ENCODE data around the gene BCAP29.

Gene BCAP29

GRCh38 chr7:107584716-107585115, 4.7 kb downstream of the BCAP29 start:
- DNase-seq: no peak

GRCh38 chr7:107588529-107589130, 8.6 kb downstream of the BCAP29 start:
- DNase-seq: no peak

GRCh38 chr7:107591421-107591820, 11.4 kb downstream of the BCAP29 start:
- no peak for DNase-seq

GRCh38 chr7:107592361-107593024, 12.4 kb downstream of the BCAP29 start:
- peak in 1 of 2 experiments; percentile 37 for DNase-seq

GRCh38 chr7:107593025-107593410, 13.0 kb downstream of the BCAP29 start:
- no peak for DNase-seq

- DNase-seq: no peak
Observed at GRCh38 chr7:107594961-107595737, 15.1 kb downstream of the BCAP29 start.

GRCh38 chr7:107596881-107597581, 17.0 kb downstream of the BCAP29 start:
- no peak for DNase-seq

GRCh38 chr7:107597582-107597916, 17.5 kb downstream of the BCAP29 start:
- no peak for DNase-seq

- DNase-seq: no peak
Observed at GRCh38 chr7:107597953-107598352, 17.9 kb downstream of the BCAP29 start.

- DNase-seq: no peak
Observed at GRCh38 chr7:107599262-107599661, 19.2 kb downstream of the BCAP29 start.

- DNase-seq: no peak
Observed at GRCh38 chr7:107600816-107601215, 20.8 kb downstream of the BCAP29 start.

- DNase-seq: no peak
Observed at GRCh38 chr7:107605218-107605815, 25.3 kb downstream of the BCAP29 start.

- no peak for DNase-seq
Observed at GRCh38 chr7:107606303-107606702, 26.3 kb downstream of the BCAP29 start.

GRCh38 chr7:107609811-107610261, 29.8 kb downstream of the BCAP29 start:
- peak; percentile 12 to 33 for DNase-seq

- no peak for DNase-seq
Observed at GRCh38 chr7:107610323-107610722, 30.3 kb downstream of the BCAP29 start.

GRCh38 chr7:107613439-107613838, 33.4 kb downstream of the BCAP29 start:
- DNase-seq: no peak

GRCh38 chr7:107613948-107614347, 33.9 kb downstream of the BCAP29 start:
- DNase-seq: no peak

- DNase-seq: no peak
Observed at GRCh38 chr7:107614425-107614824, 34.4 kb downstream of the BCAP29 start.

GRCh38 chr7:107615910-107616680, 36.0 kb downstream of the BCAP29 start:
- DNase-seq: no peak

- DNase-seq: no peak
Observed at GRCh38 chr7:107622429-107622828, 42.4 kb downstream of the BCAP29 start.

- DNase-seq: no peak
Observed at GRCh38 chr7:107622894-107623293, 42.8 kb downstream of the BCAP29 start.

- no peak for DNase-seq
Observed at GRCh38 chr7:107627002-107627401, 47.0 kb downstream of the BCAP29 start.

All from NCI-H446 (cell line).